GM12873 (cell line): ENCODE results near the gene DGKZ.

ENCODE experiments used
- TF ChIP-seq, protein P1 (sequence below): IDR thresholded peaks from 2 replicates; pipeline ENCODE4 v1.5.1; 2012; ENCODE audit warnings: low read depth, mild to moderate bottlenecking, moderate library complexity, low read length, control low read depth; ENCODE audit not compliant: insufficient read depth; ENCODE audit errors: missing control alignments

The DGKZ gene

DNA sequence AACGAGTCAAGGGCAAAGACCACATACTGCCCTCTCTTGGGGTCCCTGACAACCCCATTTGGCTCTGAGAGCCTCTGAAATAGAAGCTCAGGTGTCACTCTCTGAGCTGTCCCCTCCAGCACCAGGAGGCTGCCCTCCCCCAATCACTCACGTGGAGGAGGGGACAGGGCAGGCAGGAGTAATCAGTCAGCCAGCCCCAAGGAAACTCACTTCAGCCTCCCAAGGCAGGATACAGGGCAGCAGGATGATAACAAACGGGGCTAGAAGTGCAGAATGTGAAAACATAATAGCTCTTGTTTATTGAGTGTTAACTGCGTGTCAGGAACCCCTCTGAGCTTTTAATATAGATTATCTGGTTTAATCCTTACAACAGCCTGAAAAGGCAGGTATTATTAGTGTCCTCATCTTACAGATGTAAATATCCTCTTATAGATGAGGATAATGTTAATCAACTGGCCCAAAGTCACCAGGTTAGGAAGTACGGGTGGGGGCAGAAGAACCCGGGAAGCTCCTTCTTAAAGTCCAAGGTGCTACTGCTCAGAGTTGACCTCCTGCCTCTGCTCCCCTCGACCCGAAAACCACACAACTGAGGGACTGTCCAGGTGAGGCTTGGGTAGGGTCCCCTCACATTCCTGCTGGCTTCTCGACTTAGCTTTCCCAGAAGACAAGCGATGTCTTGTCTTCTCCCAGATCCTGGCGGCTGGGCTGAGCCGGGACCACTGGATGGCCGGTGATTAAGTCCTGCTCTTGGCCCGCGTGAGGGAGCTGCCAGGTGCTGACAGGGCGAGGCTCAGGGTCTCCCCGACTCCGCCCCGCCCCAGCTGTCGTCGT, 41.6 kb downstream of the DGKZ start:
- TF ChIP-seq, protein P1, sequence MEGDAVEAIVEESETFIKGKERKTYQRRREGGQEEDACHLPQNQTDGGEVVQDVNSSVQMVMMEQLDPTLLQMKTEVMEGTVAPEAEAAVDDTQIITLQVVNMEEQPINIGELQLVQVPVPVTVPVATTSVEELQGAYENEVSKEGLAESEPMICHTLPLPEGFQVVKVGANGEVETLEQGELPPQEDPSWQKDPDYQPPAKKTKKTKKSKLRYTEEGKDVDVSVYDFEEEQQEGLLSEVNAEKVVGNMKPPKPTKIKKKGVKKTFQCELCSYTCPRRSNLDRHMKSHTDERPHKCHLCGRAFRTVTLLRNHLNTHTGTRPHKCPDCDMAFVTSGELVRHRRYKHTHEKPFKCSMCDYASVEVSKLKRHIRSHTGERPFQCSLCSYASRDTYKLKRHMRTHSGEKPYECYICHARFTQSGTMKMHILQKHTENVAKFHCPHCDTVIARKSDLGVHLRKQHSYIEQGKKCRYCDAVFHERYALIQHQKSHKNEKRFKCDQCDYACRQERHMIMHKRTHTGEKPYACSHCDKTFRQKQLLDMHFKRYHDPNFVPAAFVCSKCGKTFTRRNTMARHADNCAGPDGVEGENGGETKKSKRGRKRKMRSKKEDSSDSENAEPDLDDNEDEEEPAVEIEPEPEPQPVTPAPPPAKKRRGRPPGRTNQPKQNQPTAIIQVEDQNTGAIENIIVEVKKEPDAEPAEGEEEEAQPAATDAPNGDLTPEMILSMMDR: no peak

DNA sequence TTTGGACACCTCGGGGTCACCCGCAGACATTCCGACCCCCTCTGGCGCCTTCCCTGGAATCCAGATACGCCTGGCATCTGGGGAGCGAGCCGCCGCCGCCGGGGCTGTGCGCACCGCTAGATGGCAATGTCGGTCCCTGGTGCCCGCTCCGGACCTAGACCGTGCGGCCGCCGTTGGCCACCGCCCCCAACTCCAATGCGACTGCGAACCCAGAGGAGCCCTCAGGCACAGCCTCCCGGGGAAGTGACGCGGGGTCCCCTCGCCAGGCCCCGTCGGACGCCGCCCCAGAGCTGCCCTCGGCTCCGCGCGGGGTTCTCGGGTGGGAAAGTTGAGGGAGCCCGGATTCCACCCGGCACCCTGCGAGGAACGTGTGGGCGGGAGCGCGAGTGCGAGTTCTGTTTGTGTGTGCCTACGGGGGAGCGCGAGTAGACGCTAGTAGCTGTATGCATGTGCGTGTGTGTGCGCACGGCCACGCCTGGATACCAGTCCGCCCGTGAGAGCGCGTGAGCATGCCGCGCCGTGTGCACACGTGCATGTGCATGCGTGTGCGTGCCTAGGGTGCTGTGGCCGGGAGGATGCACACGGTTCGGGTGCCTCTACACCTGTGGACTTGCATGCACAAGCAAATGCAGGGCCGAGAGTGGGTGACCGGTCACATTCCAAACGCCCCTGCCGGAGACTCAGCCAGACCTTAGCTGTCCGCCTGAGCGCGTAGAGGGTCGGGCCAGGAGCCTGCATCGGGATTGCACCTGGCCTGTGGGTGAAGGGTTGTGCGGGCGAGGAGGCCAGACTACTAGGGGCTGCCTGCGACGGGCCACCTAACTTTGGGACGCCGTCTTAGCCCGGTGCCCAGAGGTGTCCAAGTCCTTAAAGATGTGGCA, 42.4 kb downstream of the DGKZ start:
- TF ChIP-seq, protein P1: peak; percentile 80

DNA sequence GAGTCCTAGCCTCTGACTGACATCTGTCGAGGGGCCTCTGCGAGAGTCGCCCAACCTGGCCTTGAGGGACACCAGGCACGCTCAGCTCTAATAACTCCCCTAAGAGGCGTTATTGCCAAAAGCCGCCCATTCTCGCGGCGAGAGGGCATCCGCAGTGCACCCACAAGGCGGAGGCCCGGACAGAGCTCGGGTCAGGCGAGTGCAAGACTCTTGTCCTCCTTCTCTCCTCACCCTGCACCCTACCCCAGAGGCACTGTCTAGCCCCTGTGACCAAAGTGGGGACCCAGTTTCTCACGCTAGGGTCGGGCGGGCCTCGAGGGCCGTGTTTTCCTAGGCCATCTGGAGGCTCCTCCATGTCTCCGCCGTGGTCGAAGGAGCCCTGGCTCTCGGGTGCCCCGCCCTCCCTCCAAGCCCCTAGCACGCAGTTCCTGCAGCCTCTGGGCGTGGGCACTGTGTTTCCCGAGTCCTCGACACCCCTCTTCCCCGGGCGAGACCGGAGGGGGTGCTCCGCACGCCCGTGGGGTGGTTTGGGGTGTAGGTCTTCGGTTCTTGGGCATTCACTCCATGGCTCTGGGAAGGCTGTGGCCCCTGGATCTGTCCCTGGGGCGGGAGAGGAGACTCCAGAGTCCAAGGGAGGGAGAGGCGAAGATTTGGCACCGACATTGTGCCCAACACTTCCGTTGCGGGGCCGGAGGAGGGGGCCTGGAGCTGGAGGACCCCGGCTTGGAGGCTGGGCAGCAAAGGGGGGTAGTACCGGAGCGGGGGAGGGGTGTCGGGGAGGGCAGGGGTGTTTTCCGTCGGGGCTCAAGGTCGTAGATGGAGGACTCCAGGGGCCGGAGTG, 43.3 kb downstream of the DGKZ start:
- TF ChIP-seq, protein P1: no peak

DNA sequence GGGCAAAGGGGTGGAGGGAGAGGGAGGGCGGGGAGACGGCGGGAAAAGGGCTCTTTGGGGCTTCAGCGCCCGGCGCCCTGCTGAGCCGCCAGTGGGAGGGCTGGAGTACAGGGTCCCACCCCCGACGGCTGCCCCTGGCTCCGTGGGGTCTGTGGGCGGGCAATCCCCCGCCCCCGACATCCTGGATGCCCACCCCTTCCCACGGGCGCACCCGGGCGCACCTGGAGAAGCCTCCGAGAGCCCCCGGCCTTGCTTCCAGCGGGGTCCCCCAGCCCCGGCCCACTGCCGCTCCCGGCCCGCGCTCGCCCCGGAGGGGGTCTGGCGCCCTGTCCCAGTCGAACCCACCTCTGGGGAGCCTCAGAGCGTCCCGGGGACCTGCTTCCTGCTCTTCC, 43.9 kb downstream of the DGKZ start:
- TF ChIP-seq, protein P1: no peak

DNA sequence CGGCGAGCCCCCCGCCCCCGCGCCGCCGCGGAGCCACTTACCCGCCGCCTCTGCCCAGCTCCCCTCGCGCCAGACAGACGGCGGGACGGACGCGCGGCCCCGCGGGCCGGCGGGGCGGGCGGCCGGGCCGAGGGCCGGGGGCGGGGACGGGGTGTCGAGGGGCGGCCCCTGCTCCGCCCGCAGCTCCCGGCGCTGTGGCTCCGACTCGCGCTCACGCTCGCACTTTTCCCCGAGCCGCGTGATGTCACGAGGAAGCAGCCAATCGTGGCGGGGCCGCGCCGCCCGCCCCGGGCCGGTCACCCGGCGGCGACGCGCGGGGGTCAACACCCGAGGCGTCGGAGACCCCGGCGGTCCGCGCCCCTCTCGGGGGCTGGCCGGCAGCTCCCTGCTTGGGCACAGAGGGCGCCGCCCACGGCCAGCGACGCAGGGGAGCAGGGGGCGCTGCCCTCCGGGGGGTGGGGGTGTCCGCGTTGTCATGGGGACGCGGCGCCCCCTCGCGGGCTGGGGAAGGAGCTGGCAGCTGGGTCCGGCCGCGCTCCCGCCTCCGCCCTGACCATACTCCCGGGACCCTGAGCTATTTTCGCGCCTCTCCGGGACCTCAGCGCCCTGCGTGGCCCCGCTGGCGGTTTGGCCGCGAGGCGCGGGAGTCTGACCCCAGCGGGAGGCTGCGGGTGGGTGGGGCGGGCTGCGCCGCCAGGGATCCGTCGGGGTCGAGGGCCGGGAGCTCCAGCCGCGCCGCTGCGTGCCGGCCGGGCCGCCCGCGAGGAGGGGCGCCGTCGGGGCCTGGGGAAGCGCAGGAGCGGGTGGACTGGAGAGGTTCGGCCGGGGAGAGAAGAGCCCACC, 44.5 kb downstream of the DGKZ start, which contains the start of gene CHRM4:
Gene CHRM4, minus strand, starts transcription at position 199 of the 843 bp plus-strand sequence. CDS start 5,219 bp downstream, outside the sequence.
- TF ChIP-seq, protein P1: peak; percentile 35

DNA sequence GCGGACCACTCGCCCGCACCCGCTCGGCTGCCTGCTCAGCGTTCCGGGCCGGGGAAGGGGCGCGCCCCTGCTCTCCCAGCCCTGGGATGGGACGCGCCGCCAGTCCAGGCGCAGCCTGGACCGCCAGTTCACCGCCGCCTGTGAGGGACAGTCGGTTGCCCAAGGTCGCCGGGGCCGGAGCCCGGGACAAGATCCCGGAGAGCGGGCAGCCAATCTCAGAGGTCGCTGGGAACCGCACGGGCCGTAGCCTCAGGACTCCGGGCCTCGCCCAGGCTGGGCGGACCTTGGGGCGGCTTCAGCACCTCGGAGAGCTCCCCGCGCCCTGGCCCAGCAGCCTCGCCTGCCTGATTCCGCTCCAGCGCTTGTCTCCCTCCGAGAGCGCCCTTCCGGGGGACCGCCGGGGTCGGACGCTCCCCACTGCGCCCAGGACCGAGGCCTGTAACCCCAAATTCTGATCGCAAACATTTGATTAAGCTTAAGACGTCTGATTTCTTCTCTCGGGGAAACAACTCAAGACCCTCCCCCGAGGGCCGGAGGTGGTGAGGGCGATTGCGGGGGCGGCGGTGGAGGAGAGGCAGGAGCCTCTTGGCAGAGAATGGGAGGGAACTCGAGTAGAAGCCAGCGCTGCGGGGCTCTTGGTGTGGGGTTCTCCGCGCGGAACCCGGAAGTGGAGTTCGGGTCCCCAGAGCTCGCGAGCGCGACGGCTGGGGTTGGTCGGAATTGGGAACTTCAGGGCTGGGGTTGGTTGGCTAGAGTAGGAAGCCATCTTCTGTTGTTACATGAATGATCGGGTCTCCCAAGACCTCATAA, 45.4 kb downstream of the DGKZ start:
- TF ChIP-seq, protein P1: no peak
